ENCODE data around the gene FRAS1. TPM values are rescaled to one million over a fixed set of nuclear protein-coding genes. Genes with fewer than 3 reads are reported as not detected.

The FRAS1 gene
- total RNA-seq, 1 experiment from 2014 or later: 3.4 TPM

GRCh38 chr4:78190068-78190467 is 132.9 kb downstream of the FRAS1 start:
- Histone ChIP-seq H4K20me1 (ENCODE audit: low read length) (no peaks in the 10 kb centered on the region), H3K9me3 (ENCODE audit: low read length) (no peaks in the 10 kb centered on the region), H2AFZ (ENCODE audit: low read length) (no peak overlapping the region), H3K4me3 (ENCODE audit: low read length) (no peak overlapping the region), H3F3A (ENCODE audit: low read length, unreplicated experiment) (no peaks in the 10 kb centered on the region), H3K4me1 (ENCODE audit: insufficient read depth, low read length) (no peaks in the 10 kb centered on the region), H3K27ac (ENCODE audit: low read length) (no peak overlapping the region), H3K79me2 (ENCODE audit: low read length) (no peaks in the 10 kb centered on the region), H3K4me2 (ENCODE audit: low read length) (no peak overlapping the region), H3K27me3 (ENCODE audit: low read length) (no peaks in the 10 kb centered on the region), H3K9me2 (replicated peaks; ENCODE audit: low read length) (no peaks in the 10 kb centered on the region), H3K9ac (ENCODE audit: low read length) (no peak overlapping the region), H3K36me3 (ENCODE audit: low read depth, low read length) (no peaks in the 10 kb centered on the region)
- no peak for TF ChIP-seq CTCF (conservative IDR thresholded peaks at IDR 0.05; ENCODE audit: low read depth, low read length)
- no peak for TF ChIP-seq EZH2 (IDR thresholded peaks at IDR 0.05; ENCODE audit: low read length, unreplicated experiment)
- no peak for TF ChIP-seq EZH2phosphoT487 (IDR thresholded peaks at IDR 0.05; ENCODE audit: borderline replicate concordance, low read length)
- intact Hi-C loops (cut with micrococcal nuclease): no loop called here
- DNase-seq (no peak), ATAC-seq (no peak)
- BruUV-seq (replicated peaks): no TSS peak
- CTCF ChIA-PET: no interaction called here
- POLR2A ChIA-PET (ENCODE audit: unreplicated experiment): no interaction called here

- intact Hi-C loops (cut with micrococcal nuclease): no loop called here
Observed at GRCh38 chr4:78190595-78190994, 133.5 kb downstream of the FRAS1 start.

GRCh38 chr4:78197947-78198346 is 140.8 kb downstream of the FRAS1 start:
- ChIA-PET CTCF (no interaction called here), POLR2A (ENCODE audit: unreplicated experiment) (no interaction called here)
- Histone ChIP-seq H3K79me2 (ENCODE audit: low read length) (no peaks in the 10 kb centered on the region), H3K4me1 (ENCODE audit: insufficient read depth, low read length) (no peaks in the 10 kb centered on the region), H3K36me3 (ENCODE audit: low read depth, low read length) (no peaks in the 10 kb centered on the region), H3F3A (ENCODE audit: low read length, unreplicated experiment) (no peaks in the 10 kb centered on the region), H3K27me3 (ENCODE audit: low read length) (no peaks in the 10 kb centered on the region), H3K27ac (ENCODE audit: low read length) (no peak overlapping the region), H2AFZ (ENCODE audit: low read length) (no peak overlapping the region), H3K9me2 (replicated peaks; ENCODE audit: low read length) (no peaks in the 10 kb centered on the region), H3K4me3 (ENCODE audit: low read length) (no peak overlapping the region), H3K4me2 (ENCODE audit: low read length) (no peak overlapping the region), H3K9me3 (ENCODE audit: low read length) (no peaks in the 10 kb centered on the region), H4K20me1 (ENCODE audit: low read length) (no peaks in the 10 kb centered on the region), H3K9ac (ENCODE audit: low read length) (no peak overlapping the region)
- DNase-seq (no peak), ATAC-seq (no peak)
- intact Hi-C loops (cut with micrococcal nuclease): no loop called here
- TF ChIP-seq EZH2 (IDR thresholded peaks at IDR 0.05; ENCODE audit: low read length, unreplicated experiment) (no peak), EZH2phosphoT487 (IDR thresholded peaks at IDR 0.05; ENCODE audit: borderline replicate concordance, low read length) (no peak), CTCF (conservative IDR thresholded peaks at IDR 0.05; ENCODE audit: low read depth, low read length) (no peak)
- BruUV-seq (replicated peaks): no TSS peak

More at GRCh38 chr4:78190595-78190994, 133.5 kb downstream of the FRAS1 start:
- Histone ChIP-seq H3K4me2 (ENCODE audit: low read length) (no peak overlapping the region), H3K4me1 (ENCODE audit: insufficient read depth, low read length) (no peaks in the 10 kb centered on the region), H2AFZ (ENCODE audit: low read length) (no peak overlapping the region), H3K9ac (ENCODE audit: low read length) (no peak overlapping the region), H3K27me3 (ENCODE audit: low read length) (no peaks in the 10 kb centered on the region), H3K36me3 (ENCODE audit: low read depth, low read length) (no peaks in the 10 kb centered on the region), H3F3A (ENCODE audit: low read length, unreplicated experiment) (no peaks in the 10 kb centered on the region), H3K9me3 (ENCODE audit: low read length) (no peaks in the 10 kb centered on the region), H3K4me3 (ENCODE audit: low read length) (no peak overlapping the region), H3K79me2 (ENCODE audit: low read length) (no peaks in the 10 kb centered on the region), H3K27ac (ENCODE audit: low read length) (no peak overlapping the region), H4K20me1 (ENCODE audit: low read length) (no peaks in the 10 kb centered on the region), H3K9me2 (replicated peaks; ENCODE audit: low read length) (no peaks in the 10 kb centered on the region)
- ATAC-seq (no peak), DNase-seq (no peak)
- no TSS peak for BruUV-seq (replicated peaks)
- POLR2A ChIA-PET (ENCODE audit: unreplicated experiment): no interaction called here
- CTCF ChIA-PET: no interaction called here
- TF ChIP-seq EZH2 (IDR thresholded peaks at IDR 0.05; ENCODE audit: low read length, unreplicated experiment) (no peak), CTCF (conservative IDR thresholded peaks at IDR 0.05; ENCODE audit: low read depth, low read length) (no peak), EZH2phosphoT487 (IDR thresholded peaks at IDR 0.05; ENCODE audit: borderline replicate concordance, low read length) (no peak)

Data from PC-3 (cell line).